GM23338 (cell line): ENCODE measurements around the gene KIF2C. TPM values are rescaled to one million over a fixed set of nuclear protein-coding genes. Genes with fewer than 3 reads are reported as not detected.

Experiments
- ATAC-seq: fragments of 200-7000 bp; cut with Tn5 transposase; 3 replicates; pipeline ENCODE4 v1.9.1; 2020
- DNase-seq: peaks from one replicate; pipeline ENCODE4 v3.0.0-alpha.2; 2015; ENCODE audit warnings: low spot score
- H2AFZ ChIP-seq: fragments of 200-600 bp; sonication (generic); 2 replicates; pipeline ENCODE4 v1.8.0; 2016; ENCODE audit warnings: antibody characterized with exemption, mild to moderate bottlenecking, moderate library complexity
- H3F3A ChIP-seq: fragments of 200-600 bp; sonication (generic); replicated peaks from 2 replicates; pipeline ENCODE4 v1.8.0; 2017; ENCODE audit warnings: antibody characterized with exemption, mixed run types, low read depth
- H3K27ac ChIP-seq: fragments of 200-600 bp; sonication (generic); 2 replicates; pipeline ENCODE4 v1.6.1; 2016; ENCODE audit warnings: low read depth
- H3K27me3 ChIP-seq: fragments of 200-600 bp; sonication (generic); 2 replicates; pipeline ENCODE4 v1.8.0; 2016; ENCODE audit warnings: mild to moderate bottlenecking, mixed run types, moderate library complexity; ENCODE audit not compliant: insufficient read depth
- H3K36me3 ChIP-seq: fragments of 200-600 bp; sonication (generic); 2 replicates; pipeline ENCODE4 v1.8.0; 2016; ENCODE audit warnings: mild to moderate bottlenecking; ENCODE audit not compliant: insufficient read depth
- H3K4me1 ChIP-seq: fragments of 200-600 bp; sonication (generic); 2 replicates; pipeline ENCODE4 v1.8.0; 2016; ENCODE audit warnings: mild to moderate bottlenecking, moderate library complexity; ENCODE audit not compliant: insufficient read depth
- H3K4me2 ChIP-seq: fragments of 200-600 bp; sonication (generic); 2 replicates; pipeline ENCODE4 v1.7.1; 2017; ENCODE audit warnings: mixed run types
- H3K4me3 ChIP-seq: fragments of 200-600 bp; sonication (generic); 2 replicates; pipeline ENCODE4 v1.6.1; 2016; ENCODE audit warnings: mixed run types
- H3K79me2 ChIP-seq: fragments of 200-600 bp; sonication (generic); replicated peaks from 2 replicates; pipeline ENCODE4 v1.8.0; 2017; ENCODE audit warnings: mild to moderate bottlenecking; ENCODE audit not compliant: insufficient read depth
- H3K9me2 ChIP-seq: fragments of 200-600 bp; sonication (generic); 2 replicates; pipeline ENCODE4 v1.8.0; 2017; ENCODE audit not compliant: insufficient read depth
- H4K20me1 ChIP-seq: fragments of 200-600 bp; sonication (generic); replicated peaks from 2 replicates; pipeline ENCODE4 v1.8.0; 2017; ENCODE audit warnings: mild to moderate bottlenecking; ENCODE audit not compliant: insufficient read depth
- H3K27ac Mint-ChIP-seq: 2 replicates; pipeline ENCODE4 v1.8.0; 2020; ENCODE audit warnings: inconsistent platforms, mild to moderate bottlenecking, moderate library complexity, mixed read lengths
- H3K27me3 Mint-ChIP-seq: 3 replicates; pipeline ENCODE4 v1.8.0; 2022; ENCODE audit warnings: low read depth, mild to moderate bottlenecking, moderate library complexity, mixed read lengths, inconsistent platforms; ENCODE audit not compliant: insufficient read depth, poor library complexity
- H3K36me3 Mint-ChIP-seq: 3 replicates; pipeline ENCODE4 v1.8.0; 2021; ENCODE audit warnings: low read depth, mild to moderate bottlenecking, inconsistent platforms, moderate library complexity, mixed read lengths
- H3K4me1 Mint-ChIP-seq: 3 replicates; pipeline ENCODE4 v1.8.0; 2020; ENCODE audit warnings: mild to moderate bottlenecking, inconsistent platforms, mixed read lengths
- H3K4me3 Mint-ChIP-seq: 3 replicates; pipeline ENCODE4 v1.8.0; 2021; ENCODE audit warnings: moderate library complexity, mild to moderate bottlenecking, inconsistent platforms, mixed read lengths
- H3K9me3 Mint-ChIP-seq: 3 replicates; pipeline ENCODE4 v1.8.0; 2020; ENCODE audit warnings: moderate library complexity, mild to moderate bottlenecking, inconsistent platforms, mixed read lengths
- CREB1 ChIP-seq: fragments of 250-450 bp; sonication (Bioruptor Pico); IDR thresholded peaks from 2 replicates; pipeline ENCODE4 v1.5.0; 2020; ENCODE audit warnings: low read depth, mild to moderate bottlenecking, moderate library complexity
- CTCF ChIP-seq, 2 experiments: fragments of 200-600 bp in 1 of 2; sonication (generic) in 1 of 2; conservative IDR thresholded peaks; 2 replicates each; pipeline versions ENCODE4 v1.5.1 to v1.6.1; 2016 to 2017; ENCODE audit warnings: antibody characterized with exemption in 2 of 2, low read depth in 2 of 2, mild to moderate bottlenecking in 2 of 2, moderate library complexity in 1 of 2
- ETS1 ChIP-seq: IDR thresholded peaks from 2 replicates; pipeline ENCODE4 v1.6.1; 2016; ENCODE audit warnings: antibody characterized with exemption
- EZH2 ChIP-seq: fragments of 200-600 bp; sonication (generic); IDR thresholded peaks from one replicate; pipeline ENCODE4 v1.8.0; 2017; ENCODE audit warnings: antibody characterized with exemption, mild to moderate bottlenecking, low read depth; ENCODE audit not compliant: unreplicated experiment
- EZH2phosphoT487 ChIP-seq: fragments of 200-600 bp; sonication (generic); IDR thresholded peaks from one replicate; pipeline ENCODE4 v1.8.1; 2018; ENCODE audit warnings: antibody characterized with exemption; ENCODE audit not compliant: unreplicated experiment
- JUNB ChIP-seq: IDR thresholded peaks from one replicate; pipeline ENCODE4 v1.6.1; 2016; ENCODE audit warnings: antibody characterized with exemption; ENCODE audit not compliant: unreplicated experiment
- NANOG ChIP-seq: IDR thresholded peaks from 2 replicates; pipeline ENCODE4 v1.6.1; 2016; ENCODE audit warnings: antibody characterized with exemption, borderline replicate concordance
- POLR2AphosphoS5 ChIP-seq: IDR thresholded peaks from 2 replicates; pipeline ENCODE4 v1.6.1; 2016; ENCODE audit warnings: antibody characterized with exemption, low read depth
- REST ChIP-seq: IDR thresholded peaks from one replicate; pipeline ENCODE4 v1.6.1; 2018; ENCODE audit warnings: antibody characterized with exemption; ENCODE audit not compliant: unreplicated experiment
- STAT1 ChIP-seq: IDR thresholded peaks from one replicate; pipeline ENCODE4 v1.6.1; 2016; ENCODE audit warnings: antibody characterized with exemption; ENCODE audit not compliant: unreplicated experiment
- ZNF114 ChIP-seq: fragments of 250-450 bp; sonication (Bioruptor Pico); IDR thresholded peaks from 2 replicates; pipeline ENCODE4 v1.5.0; 2020; ENCODE audit warnings: mild to moderate bottlenecking, moderate library complexity
- ZNF331 ChIP-seq: fragments of 250-450 bp; sonication (Bioruptor Pico); IDR thresholded peaks from 2 replicates; pipeline ENCODE4 v1.5.0; 2020; ENCODE audit warnings: low read depth, mild to moderate bottlenecking, moderate library complexity
- ZNF462 ChIP-seq: fragments of 250-450 bp; sonication (Bioruptor Pico); IDR thresholded peaks from 2 replicates; pipeline ENCODE4 v1.5.0; 2020; ENCODE audit warnings: mild to moderate bottlenecking, moderate library complexity
- polyA plus RNA-seq: library from polyadenylated mRNA; unstranded; fragments of >200 nt; fragmentation: Nextera tagmentation; extraction: Ambion mirVana; gene quantifications from 2 replicates; pipeline ENCODE4 v1.2.1, GENCODE V29; 2016
- total RNA-seq: library from RNA; depleted of rRNA; stranded (reverse); fragments of >200 nt; shearing (Covaris generic); gene quantifications from 2 replicates; pipeline ENCODE4 v1.2.3, GENCODE V29; 2014

KIF2C gene
- total and polyA plus RNA-seq, 2 experiments from 2014 or later = 38.0 to 62.9 TPM

- Mint-ChIP-seq H3K27ac (peak overlapping the region; percentile 100), H3K36me3 (no peaks in the 10 kb centered on the region), H3K9me3 (peaks cover under 1% of the 10 kb centered on the region; the same call in 1 of the 3 replicates), H3K4me3 (no peak overlapping the region; the same call in 2 of the 3 replicates), H3K4me1 (no peaks in the 10 kb centered on the region; the same call in 2 of the 3 replicates), H3K27me3 (peaks cover 16% of the 10 kb centered on the region)
- no peaks in the 10 kb centered on the region for H3K36me3 ChIP-seq
- H4K20me1 ChIP-seq = no peaks in the 10 kb centered on the region
- H3K27ac ChIP-seq = peak overlapping the region; percentile 61
- no peaks in the 10 kb centered on the region for H3K4me1 ChIP-seq
- H2AFZ ChIP-seq = no peak overlapping the region
- H3F3A ChIP-seq = 0 out of 2 replicates have a peak, but pooled peaks cover 3% of the 10 kb centered on the region
- no peaks in the 10 kb centered on the region for H3K27me3 ChIP-seq
- no peak overlapping the region for H3K4me3 ChIP-seq
- DNase-seq = peak; percentile 82
- ATAC-seq = peak; percentile 91
- no peak overlapping the region for H3K4me2 ChIP-seq
- H3K79me2 ChIP-seq = no peaks in the 10 kb centered on the region
- H3K9me2 ChIP-seq = no peaks in the 10 kb centered on the region
- TF ChIP-seq NANOG (no peak), POLR2AphosphoS5 (peak; percentile 100), EZH2 (no peak), ZNF114 (peak; percentile 88; the same call in 1 of the 2 replicates), JUNB (no peak), EZH2phosphoT487 (no peak), CREB1 (peak; percentile 55; the same call in 1 of the 2 replicates), REST (no peak), ZNF462 (CRISPR knock-in tag) (peak; percentile 83), STAT1 (no peak), ETS1 (peak; percentile 89), ZNF331 (CRISPR knock-in tag) (peak; percentile 60; the same call in 1 of the 2 replicates), CTCF (conservative IDR thresholded peaks at IDR 0.05; ENCODE audit: low read depth in 2 of 2) (0 out of 4 replicates have a peak, but pooled peaks of 1 of the 2 experiments have one; percentile 1)
These were observed 17.9 kb upstream of the KIF2C start for GRCh38 chr1:44721485-44722361.
